ENCODE results near the gene NQO1. TPM values are rescaled to one million over a fixed set of nuclear protein-coding genes. Genes with fewer than 3 reads are reported as not detected.

NQO1 gene
- total RNA-seq, 2 experiments from 2014 or later: 0.25 to 0.80 TPM

DNA sequence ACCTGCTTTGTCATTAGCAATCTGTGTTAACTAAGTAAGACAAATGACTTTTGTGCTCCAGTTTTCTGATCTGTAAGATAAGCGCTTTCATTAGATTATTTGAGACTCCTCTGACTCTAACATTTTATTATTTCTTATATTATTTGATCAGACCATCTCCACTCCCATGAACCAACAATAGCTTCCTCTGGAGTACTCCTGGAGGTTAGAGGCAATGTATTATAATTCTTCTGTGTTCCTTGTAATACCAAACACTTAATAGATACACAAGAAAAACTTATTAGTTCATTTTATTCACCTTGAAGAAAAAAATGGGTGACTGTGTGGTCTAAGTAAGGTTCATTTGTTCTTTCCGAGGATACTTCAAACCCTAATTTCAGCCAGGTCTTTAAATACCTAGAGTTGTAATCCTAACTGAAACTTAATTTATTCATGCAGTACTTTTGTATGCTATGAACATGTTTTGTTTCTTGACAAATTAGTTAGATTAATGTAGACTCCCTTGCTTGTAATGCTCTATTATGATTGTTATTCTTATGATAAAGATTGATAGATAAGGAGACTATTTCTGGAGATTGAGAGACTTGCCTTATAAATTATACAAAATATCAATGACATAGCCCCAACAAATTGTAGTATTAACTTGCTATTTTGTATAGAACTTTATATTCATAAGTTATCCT is 53.9 kb downstream of the NQO1 start:
- Histone ChIP-seq H3K27ac (ENCODE audit: low read depth in 1 of 2, low read length in 2 of 2) (no peak overlapping the region), H3K27me3 (ENCODE audit: control insufficient read depth in 1 of 2, insufficient read depth in 2 of 2, low read length in 2 of 2) (no peaks in the 10 kb centered on the region), H3K9me3 (ENCODE audit: control insufficient read depth in 1 of 2, insufficient read depth in 1 of 2, low read length in 2 of 2) (no peaks in the 10 kb centered on the region), H3K4me1 (ENCODE audit: insufficient read depth, low read length) (no peaks in the 10 kb centered on the region), H3K4me3 (ENCODE audit: low read length) (no peak overlapping the region), H3K36me3 (ENCODE audit: insufficient read depth, low read length) (peaks cover 28% of the 10 kb centered on the region)
- H3K36me3 Mint-ChIP-seq (ENCODE audit: low read depth): peaks cover 72% of the 10 kb centered on the region
- no peak for DNase-seq
- ATAC-seq (ENCODE audit: poor library complexity): no peak
- H3K27me3 Mint-ChIP-seq: no peaks in the 10 kb centered on the region
- no peak overlapping the region for H3K4me3 Mint-ChIP-seq
- no peak overlapping the region for H3K27ac Mint-ChIP-seq
- CTCF ChIA-PET: interaction anchor here (0.6 kb wide), 1 partner anchor 33 kb away, joined by 3 read pairs; no protein-coding TSS in a partner anchor
- TF ChIP-seq CTCF (IDR thresholded peaks at IDR 0.05): no peak
- intact Hi-C loops (cut with DNase I, micrococcal nuclease): no loop called here
- POLR2A ChIA-PET: no interaction called here
- H3K9me3 Mint-ChIP-seq: no peaks in the 10 kb centered on the region
- H3K4me1 Mint-ChIP-seq (ENCODE audit: low read depth): no peaks in the 10 kb centered on the region

DNA sequence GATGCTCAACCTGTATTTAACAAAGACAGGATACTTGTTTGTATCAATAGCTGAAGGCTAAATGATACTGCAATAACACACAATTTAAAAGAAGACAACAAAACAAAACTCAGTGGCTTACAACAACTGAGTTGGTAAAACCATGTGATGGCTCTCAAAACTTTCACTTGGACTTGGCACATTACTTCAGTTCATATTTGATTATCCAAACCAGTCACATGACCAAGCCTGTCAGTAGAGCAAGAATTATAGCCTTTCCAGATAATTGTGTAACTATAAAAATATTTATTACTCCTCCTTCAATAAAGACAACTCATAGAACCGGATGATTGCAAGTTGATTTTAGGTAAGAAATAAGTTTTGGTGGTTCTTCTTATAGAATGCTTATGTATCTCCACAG is 56.8 kb downstream of the NQO1 start:
- ChIA-PET CTCF (no interaction called here), POLR2A (interaction anchor here (0.6 kb wide), 1 partner anchor 257 kb away, joined by 3 read pairs; no protein-coding TSS in a partner anchor)
- TF ChIP-seq CTCF (IDR thresholded peaks at IDR 0.05): no peak
- Mint-ChIP-seq H3K4me1 (ENCODE audit: low read depth) (no peaks in the 10 kb centered on the region), H3K27ac (no peak overlapping the region), H3K27me3 (no peaks in the 10 kb centered on the region), H3K4me3 (no peak overlapping the region), H3K9me3 (no peaks in the 10 kb centered on the region), H3K36me3 (ENCODE audit: low read depth) (peaks cover 58% of the 10 kb centered on the region)
- ATAC-seq (ENCODE audit: poor library complexity): no peak
- no peak overlapping the region for H3K27ac ChIP-seq (ENCODE audit: low read depth in 1 of 2, low read length in 2 of 2)
- H3K27me3 ChIP-seq (ENCODE audit: control insufficient read depth in 1 of 2, insufficient read depth in 2 of 2, low read length in 2 of 2): no peaks in the 10 kb centered on the region
- intact Hi-C loops (cut with DNase I, micrococcal nuclease): no loop called here
- H3K9me3 ChIP-seq (ENCODE audit: control insufficient read depth in 1 of 2, insufficient read depth in 1 of 2, low read length in 2 of 2): no peaks in the 10 kb centered on the region
- H3K4me3 ChIP-seq (ENCODE audit: low read length): no peak overlapping the region
- H3K4me1 ChIP-seq (ENCODE audit: insufficient read depth, low read length): no peaks in the 10 kb centered on the region
- no peak for DNase-seq
- H3K36me3 ChIP-seq (ENCODE audit: insufficient read depth, low read length): peaks cover 24% of the 10 kb centered on the region

DNA sequence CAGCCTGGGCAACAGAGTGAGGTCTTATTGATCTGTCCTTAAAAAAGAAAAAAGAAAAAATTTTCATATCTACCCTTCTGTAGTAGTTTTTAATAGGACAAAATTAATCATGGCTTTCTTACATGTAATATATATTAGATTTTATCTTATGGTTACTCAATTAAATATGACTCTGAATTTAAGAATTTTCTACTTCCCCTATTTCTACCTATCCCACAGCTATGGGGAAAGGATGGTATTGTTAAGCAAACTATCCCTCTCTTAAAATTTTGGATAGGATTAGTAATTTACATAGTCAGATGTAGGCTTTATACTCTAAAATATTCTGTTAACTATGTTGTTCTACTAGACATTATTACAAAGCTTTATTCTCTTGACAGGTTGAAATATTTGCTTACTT is 62.5 kb downstream of the NQO1 start:
- H3K36me3 ChIP-seq (ENCODE audit: insufficient read depth, low read length): peaks cover 25% of the 10 kb centered on the region
- H3K4me1 ChIP-seq (ENCODE audit: insufficient read depth, low read length): no peaks in the 10 kb centered on the region
- Mint-ChIP-seq H3K9me3 (no peaks in the 10 kb centered on the region), H3K4me3 (no peak overlapping the region), H3K27ac (no peak overlapping the region), H3K36me3 (ENCODE audit: low read depth) (peaks cover 64% of the 10 kb centered on the region), H3K4me1 (ENCODE audit: low read depth) (no peaks in the 10 kb centered on the region), H3K27me3 (no peaks in the 10 kb centered on the region)
- H3K27ac ChIP-seq (ENCODE audit: low read depth in 1 of 2, low read length in 2 of 2): no peak overlapping the region
- no peaks in the 10 kb centered on the region for H3K27me3 ChIP-seq (ENCODE audit: control insufficient read depth in 1 of 2, insufficient read depth in 2 of 2, low read length in 2 of 2)
- no peaks in the 10 kb centered on the region for H3K9me3 ChIP-seq (ENCODE audit: control insufficient read depth in 1 of 2, insufficient read depth in 1 of 2, low read length in 2 of 2)
- DNase-seq (no peak), ATAC-seq (ENCODE audit: poor library complexity) (no peak)
- intact Hi-C loops (cut with DNase I, micrococcal nuclease): no loop called here
- H3K4me3 ChIP-seq (ENCODE audit: low read length): no peak overlapping the region
- POLR2A ChIA-PET: no interaction called here
- no peak for TF ChIP-seq CTCF (IDR thresholded peaks at IDR 0.05)
- CTCF ChIA-PET: interaction anchor here (0.6 to 2.1 kb wide), 3 partner anchors 9 to 127 kb away, joined by 3 to 8 read pairs (median 3); no protein-coding TSS in a partner anchor
